Stimulated activated CD4-positive, alpha-beta T cell treated with anti-CD3 and anti-CD28 coated beads, Interleukin-1b, Interleukin-23, amount 100 ng/mL, for 1 hour (primary cell): ENCODE data around the gene TBCCD1.

ENCODE experiments used
- DNase-seq, 2 donors: peaks; one replicate each; pipeline ENCODE4 v3.0.0-alpha.2; 2020; ENCODE audit warnings: low read depth in 2 of 2

TBCCD1 gene

GRCh38 chr3:186567072-186567921 is at the start of gene TBCCD1:
Gene TBCCD1 (minus strand): TSS chr3:186567339. CDS start chr3:186564329, 3,010 bp downstream.
- peak; percentile 89 to 96 for DNase-seq

GRCh38 chr3:186616299-186616617 is 49.1 kb upstream of the TBCCD1 start:
- DNase-seq, result no peak

- peak; percentile 42 to 66 for DNase-seq
Measured at GRCh38 chr3:186614597-186615483, 47.7 kb upstream of the TBCCD1 start.

GRCh38 chr3:186614266-186614596 is 47.1 kb upstream of the TBCCD1 start:
- DNase-seq, result no peak

- DNase-seq, result no peak
Measured at GRCh38 chr3:186613637-186614265, 46.6 kb upstream of the TBCCD1 start.

- no peak for DNase-seq
Measured at GRCh38 chr3:186612721-186613636, 45.8 kb upstream of the TBCCD1 start, which contains the start of gene AHSG. Gene AHSG (plus strand): TSS chr3:186613060. CDS start chr3:186613142, 82 bp downstream.

GRCh38 chr3:186612065-186612464 is 44.9 kb upstream of the TBCCD1 start:
- DNase-seq, result no peak

GRCh38 chr3:186609247-186609868 is 42.2 kb upstream of the TBCCD1 start:
- DNase-seq, result no peak

- DNase-seq, result no peak
Measured at GRCh38 chr3:186608624-186609215, 41.6 kb upstream of the TBCCD1 start.

- DNase-seq, result no peak
Measured at GRCh38 chr3:186605561-186606545, 38.7 kb upstream of the TBCCD1 start.

GRCh38 chr3:186605078-186605477 is 37.9 kb upstream of the TBCCD1 start:
- no peak for DNase-seq

- DNase-seq, result no peak
Measured at GRCh38 chr3:186603159-186603558, 36.0 kb upstream of the TBCCD1 start.

- no peak for DNase-seq
Measured at GRCh38 chr3:186600896-186601295, 33.8 kb upstream of the TBCCD1 start.

- DNase-seq, result no peak
Measured at GRCh38 chr3:186599785-186600166, 32.6 kb upstream of the TBCCD1 start.

GRCh38 chr3:186599142-186599784 is 32.1 kb upstream of the TBCCD1 start:
- DNase-seq, result no peak

- DNase-seq, result no peak
Measured at GRCh38 chr3:186598794-186599141, 31.6 kb upstream of the TBCCD1 start.

- DNase-seq, result no peak
Measured at GRCh38 chr3:186598108-186598784, 31.1 kb upstream of the TBCCD1 start.
